ENCODE measurements around the gene KCNMB4. TPM values are rescaled to one million over a fixed set of nuclear protein-coding genes. Genes with fewer than 3 reads are reported as not detected.

Gene KCNMB4
- total RNA-seq, 6 experiments from 2014 or later, result 0.25 to 1.3 (median 0.57) TPM

GRCh38 chr12:70402597-70402996, 36.5 kb downstream of the KCNMB4 start:
- no peak overlapping the region for H3K4me3 ChIP-seq
- WGBS (ENCODE audit: insufficient coverage, low coverage, low lambda C conversion rate, missing lambda C conversion rate), result 67% methylated on average over 1 of the region's 1 CpG

DNA sequence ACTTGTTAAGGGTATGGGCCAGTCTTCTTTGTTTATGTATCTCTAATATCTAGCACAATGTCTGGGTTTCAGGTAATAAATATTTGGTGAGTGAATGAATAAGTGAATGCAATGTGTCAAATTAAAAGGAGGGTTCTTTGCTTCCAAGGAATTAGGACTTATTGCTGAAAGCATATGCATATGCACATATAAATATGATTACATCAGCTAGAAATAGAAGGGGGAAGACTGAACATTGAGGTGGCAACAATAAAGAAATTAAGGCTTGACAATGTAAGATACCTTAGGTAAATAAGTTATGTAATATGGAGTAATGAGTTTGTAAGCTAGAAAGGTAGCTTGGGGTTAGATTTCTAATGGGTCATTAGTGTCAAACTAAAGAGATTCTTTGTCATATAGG, 37.7 kb downstream of the KCNMB4 start:
- TF ChIP-seq POLR2A (IDR thresholded peaks at IDR 0.05), result no peak
- no peak for TF ChIP-seq CTCF (IDR thresholded peaks at IDR 0.05)

More at GRCh38 chr12:70402597-70402996, 36.5 kb downstream of the KCNMB4 start:
- no peaks in the 10 kb centered on the region for H3K9me3 ChIP-seq
- no peaks in the 10 kb centered on the region for H3K36me3 ChIP-seq
- H3K27ac ChIP-seq, result no peak overlapping the region
- intact Hi-C loops (cut with DNase I), result no loop called here
- no peaks in the 10 kb centered on the region for H3K4me1 ChIP-seq
- H3K27me3 ChIP-seq, result no peaks in the 10 kb centered on the region
- no peak for TF ChIP-seq CTCF (IDR thresholded peaks at IDR 0.05)
- TF ChIP-seq POLR2A (IDR thresholded peaks at IDR 0.05), result no peak
- no peak for ATAC-seq
- no peak for DNase-seq

DNA sequence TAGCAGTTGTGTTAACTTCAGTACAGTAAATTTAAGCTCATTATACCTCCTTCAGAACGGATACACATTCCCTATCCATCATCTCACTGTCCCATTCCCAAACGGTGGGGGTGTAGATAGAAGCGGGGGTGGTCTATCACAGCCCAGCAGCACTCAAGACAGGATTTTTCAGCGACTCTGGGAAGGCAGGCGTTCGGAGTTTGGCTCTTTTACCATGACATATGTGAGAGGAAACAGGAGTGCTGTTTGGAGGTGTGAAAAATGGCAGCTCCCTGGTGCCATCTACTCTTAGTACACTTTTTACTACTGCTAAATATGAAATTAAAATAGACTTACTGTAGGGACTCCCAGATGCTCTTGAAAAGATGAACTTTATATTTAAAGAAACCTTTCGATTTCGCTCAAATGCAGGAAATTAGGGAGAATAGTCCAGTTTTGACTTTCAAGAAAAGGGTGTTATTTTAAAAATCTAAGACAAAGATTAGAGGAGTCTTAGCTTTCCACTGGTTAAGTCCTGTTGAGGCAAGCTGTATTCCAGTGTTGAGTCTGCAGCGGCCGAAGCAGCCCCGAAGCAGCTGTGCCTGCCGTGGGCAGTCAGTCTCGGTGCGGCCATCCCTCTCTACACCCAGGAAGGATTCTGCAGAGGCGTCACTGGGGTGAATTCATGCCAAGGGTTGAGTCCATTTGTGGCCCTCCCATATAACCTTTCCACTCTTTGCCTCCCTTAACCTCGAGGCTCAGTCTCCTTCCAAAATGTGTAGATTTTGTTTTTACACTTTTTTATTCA, 42.1 kb downstream of the KCNMB4 start:
- Histone ChIP-seq H3K4me1 (no peaks in the 10 kb centered on the region), H3K27me3 (no peaks in the 10 kb centered on the region), H3K4me3 (no peak overlapping the region), H3K27ac (no peak overlapping the region), H3K36me3 (no peaks in the 10 kb centered on the region), H3K9me3 (no peaks in the 10 kb centered on the region)
- TF ChIP-seq CTCF (IDR thresholded peaks at IDR 0.05), result no peak
- TF ChIP-seq POLR2A (IDR thresholded peaks at IDR 0.05), result no peak
- ATAC-seq (no peak), DNase-seq (no peak)
- intact Hi-C loops (cut with DNase I), result no loop called here
- 64% methylated on average over 10 of the region's 16 CpGs for WGBS (ENCODE audit: insufficient coverage, low coverage, low lambda C conversion rate, missing lambda C conversion rate)

More for the DNA sequence above, 37.7 kb downstream of the KCNMB4 start:
- Histone ChIP-seq H3K4me3 (no peak overlapping the region), H3K9me3 (no peaks in the 10 kb centered on the region), H3K27me3 (no peaks in the 10 kb centered on the region), H3K4me1 (no peaks in the 10 kb centered on the region), H3K27ac (no peak overlapping the region), H3K36me3 (no peaks in the 10 kb centered on the region)
- intact Hi-C loops (cut with DNase I), result no loop called here
- ATAC-seq (no peak), DNase-seq (no peak)

DNA sequence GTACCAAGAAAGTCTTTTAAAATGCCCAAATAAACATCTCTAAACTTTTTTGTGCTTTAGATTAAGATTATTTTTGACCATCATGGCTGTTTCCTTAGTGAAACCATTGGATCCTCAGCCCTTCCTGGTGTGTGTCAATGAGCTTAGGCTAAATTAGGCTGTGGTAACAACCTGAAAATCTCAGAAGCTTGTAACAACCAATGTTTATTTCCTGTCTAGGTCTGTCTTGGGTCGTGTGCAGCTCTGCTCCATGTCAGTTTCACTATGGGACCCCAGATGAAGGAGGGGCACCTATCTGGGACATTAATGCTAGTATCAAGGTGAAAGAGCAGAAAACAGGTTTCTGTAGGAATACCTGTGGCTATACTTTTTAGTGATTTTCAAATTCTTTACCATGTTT, 49.9 kb downstream of the KCNMB4 start:
- intact Hi-C loops (cut with DNase I), result no loop called here
- 17% methylated on average over 1 of the region's 1 CpG for WGBS (ENCODE audit: insufficient coverage, low coverage, low lambda C conversion rate, missing lambda C conversion rate)

More for the DNA sequence above, 49.9 kb downstream of the KCNMB4 start:
- Histone ChIP-seq H3K27me3 (no peaks in the 10 kb centered on the region), H3K4me3 (no peak overlapping the region), H3K4me1 (no peaks in the 10 kb centered on the region), H3K27ac (no peak overlapping the region), H3K36me3 (no peaks in the 10 kb centered on the region), H3K9me3 (no peaks in the 10 kb centered on the region)
- TF ChIP-seq CTCF (IDR thresholded peaks at IDR 0.05) (no peak), POLR2A (IDR thresholded peaks at IDR 0.05) (no peak)
- DNase-seq (no peak), ATAC-seq (no peak)

Measured in right lobe of liver (tissue), 6 donors.